HEK293 (cell line): ENCODE data around the gene SYNJ1.

Experiments used
- CTCF ChIA-PET: fragments of 350-600 bp; formaldehyde crosslinking; extraction: SDS; loops from one replicate; lab custom pipeline; 2021; ENCODE audit warnings: antibody characterized with exemption; lab: Yijun Ruan, JAX
- POLR2A ChIA-PET: fragments of 300-600 bp; formaldehyde crosslinking; extraction: SDS; loops from one replicate; lab custom pipeline; 2020; ENCODE audit warnings: antibody characterized with exemption, inconsistent platforms; lab: Yijun Ruan, JAX
- H3K27ac ChIP-seq: fragments of 200-500 bp; sonication (Bioruptor generic); 2 replicates; pipeline ENCODE4 v1.5.1; 2014; ENCODE audit warnings: low read depth, low read length, control low read depth, inconsistent platforms; ENCODE audit errors: extremely low read depth
- H3K36me3 ChIP-seq, 2 experiments: fragments of 200-500 bp in 1 of 2; sonication (Bioruptor generic) in 1 of 2; 1 replicate in 1 of 2; 2 replicates in 1 of 2; pipeline ENCODE4 v1.5.1; 2014 to 2017; ENCODE audit warnings: inconsistent platforms in 2 of 2, low read length in 2 of 2; ENCODE audit not compliant: control insufficient read depth in 2 of 2, insufficient read depth in 1 of 2
- H3K4me1 ChIP-seq: fragments of 200-500 bp; sonication (Bioruptor generic); 2 replicates; pipeline ENCODE4 v1.5.1; 2014; ENCODE audit warnings: mild to moderate bottlenecking, low read length, inconsistent platforms; ENCODE audit not compliant: control insufficient read depth, insufficient read depth
- H3K4me3 ChIP-seq: 2 replicates; pipeline ENCODE4 v1.5.1; 2011; ENCODE audit warnings: low read depth, mild to moderate bottlenecking, control low read depth, low read length, moderate library complexity
- H3K9me3 ChIP-seq: fragments of 200-500 bp; sonication (Bioruptor generic); 2 replicates; pipeline ENCODE4 v1.5.1; 2014; ENCODE audit warnings: low read depth, low read length, inconsistent platforms; ENCODE audit not compliant: control insufficient read depth, insufficient read depth
- GLIS1 ChIP-seq: fragments of 450-650 bp; formaldehyde crosslinking; IDR thresholded peaks from 2 replicates; pipeline ENCODE4 v1.5.1; 2016; ENCODE audit warnings: missing biosample characterization, missing genetic modification characterization
- INSM2 ChIP-seq: fragments of 450-650 bp; formaldehyde crosslinking; IDR thresholded peaks from 2 replicates; pipeline ENCODE4 v1.5.1; 2016; ENCODE audit warnings: missing biosample characterization, missing genetic modification characterization
- KLF9 ChIP-seq: fragments of 450-650 bp; formaldehyde crosslinking; IDR thresholded peaks from 2 replicates; pipeline ENCODE4 v1.5.1; 2016; ENCODE audit warnings: missing biosample characterization, missing genetic modification characterization, low read depth
- PRDM1 ChIP-seq: fragments of 450-650 bp; formaldehyde crosslinking; IDR thresholded peaks from 2 replicates; pipeline ENCODE4; 2016; ENCODE audit warnings: missing biosample characterization, missing genetic modification characterization
- RBAK ChIP-seq: fragments of 450-650 bp; formaldehyde crosslinking; IDR thresholded peaks from 2 replicates; pipeline ENCODE4 v1.5.1; 2016; ENCODE audit warnings: missing biosample characterization, missing genetic modification characterization
- ZEB2 ChIP-seq: fragments of 450-650 bp; formaldehyde crosslinking; IDR thresholded peaks from 2 replicates; pipeline ENCODE4 v1.5.1; 2016; ENCODE audit warnings: missing biosample characterization, missing genetic modification characterization
- ZNF16 ChIP-seq: fragments of 450-650 bp; formaldehyde crosslinking; IDR thresholded peaks from 2 replicates; pipeline ENCODE4 v1.5.1; 2016; ENCODE audit warnings: low read depth, missing biosample characterization, missing genetic modification characterization
- ZNF248 ChIP-seq: fragments of 450-650 bp; formaldehyde crosslinking; IDR thresholded peaks from 2 replicates; pipeline ENCODE4 v1.5.1; 2017; ENCODE audit warnings: missing biosample characterization, missing genetic modification characterization
- ZNF37A ChIP-seq: fragments of 450-650 bp; IDR thresholded peaks from 2 replicates; pipeline ENCODE4 v1.5.1; 2018; ENCODE audit warnings: missing biosample characterization, missing genetic modification characterization
- ZNF426 ChIP-seq: fragments of 450-650 bp; formaldehyde crosslinking; IDR thresholded peaks from 2 replicates; pipeline ENCODE4 v1.5.1; 2017; ENCODE audit warnings: missing biosample characterization, missing genetic modification characterization, mild to moderate bottlenecking, inconsistent platforms, moderate library complexity
- ZNF488 ChIP-seq: fragments of 450-650 bp; formaldehyde crosslinking; IDR thresholded peaks from 2 replicates; pipeline ENCODE4 v1.5.1; 2016; ENCODE audit warnings: missing biosample characterization, missing genetic modification characterization
- ZNF514 ChIP-seq: fragments of 450-650 bp; formaldehyde crosslinking; IDR thresholded peaks from 2 replicates; pipeline ENCODE4 v1.5.1; 2016; ENCODE audit warnings: missing biosample characterization, missing genetic modification characterization
- ZNF621 ChIP-seq: fragments of 450-650 bp; formaldehyde crosslinking; IDR thresholded peaks from 2 replicates; pipeline ENCODE4 v1.5.1; 2017; ENCODE audit warnings: missing biosample characterization, missing genetic modification characterization
- ZNF777 ChIP-seq: fragments of 450-650 bp; formaldehyde crosslinking; IDR thresholded peaks from 2 replicates; pipeline ENCODE4 v1.5.1; 2017; ENCODE audit warnings: missing biosample characterization, missing genetic modification characterization, borderline replicate concordance
- ZNF843 ChIP-seq: fragments of 450-650 bp; formaldehyde crosslinking; IDR thresholded peaks from 2 replicates; pipeline ENCODE4 v1.5.1; 2016; ENCODE audit warnings: missing biosample characterization, missing genetic modification characterization
- TF ChIP-seq, protein P1 (sequence below): fragments of 450-650 bp; formaldehyde crosslinking; IDR thresholded peaks from 2 replicates; pipeline ENCODE4 v1.5.1; 2016; ENCODE audit warnings: missing biosample characterization, missing genetic modification characterization
- TF ChIP-seq, protein P2 (sequence below): fragments of 450-650 bp; formaldehyde crosslinking; conservative IDR thresholded peaks from 2 replicates; pipeline ENCODE4 v1.5.1; 2016; ENCODE audit warnings: low read depth, missing biosample characterization, missing genetic modification characterization

Gene SYNJ1

GRCh38 chr21:32765058-32765457, 37.2 kb upstream of the SYNJ1 start:
- peaks cover 75 to 92% of the 10 kb centered on the region in 2 experiments for H3K36me3 ChIP-seq
- ChIA-PET POLR2A (interaction anchor here (0.6 to 1.6 kb wide), 2 partner anchors 12 to 153 kb away, joined by 3 to 4 read pairs; partner anchors contain the start of gene CFAP298), CTCF (interaction anchor here (0.5 to 1.2 kb wide), 4 partner anchors 10 to 681 kb away, joined by 3 to 5 read pairs (median 4); no protein-coding TSS in a partner anchor)
- no peaks in the 10 kb centered on the region for H3K9me3 ChIP-seq
- H3K4me3 ChIP-seq = no peak overlapping the region
- H3K4me1 ChIP-seq = peaks cover 8% of the 10 kb centered on the region
- TF ChIP-seq ZNF843 (tag by site-specific recombination) (no peak), GLIS1 (tag by site-specific recombination) (no peak), ZNF426 (tag by site-specific recombination) (no peak), ZNF37A (no peak), INSM2 (tag by site-specific recombination) (no peak), PRDM1 (tag by site-specific recombination) (no peak), ZNF16 (no peak), ZNF488 (tag by site-specific recombination) (no peak), RBAK (no peak), KLF9 (no peak), ZNF248 (tag by site-specific recombination) (no peak), ZNF514 (tag by site-specific recombination) (no peak), ZNF777 (tag by site-specific recombination) (no peak), ZNF621 (tag by site-specific recombination) (no peak), ZEB2 (tag by site-specific recombination) (no peak)
- TF ChIP-seq, protein P1, sequence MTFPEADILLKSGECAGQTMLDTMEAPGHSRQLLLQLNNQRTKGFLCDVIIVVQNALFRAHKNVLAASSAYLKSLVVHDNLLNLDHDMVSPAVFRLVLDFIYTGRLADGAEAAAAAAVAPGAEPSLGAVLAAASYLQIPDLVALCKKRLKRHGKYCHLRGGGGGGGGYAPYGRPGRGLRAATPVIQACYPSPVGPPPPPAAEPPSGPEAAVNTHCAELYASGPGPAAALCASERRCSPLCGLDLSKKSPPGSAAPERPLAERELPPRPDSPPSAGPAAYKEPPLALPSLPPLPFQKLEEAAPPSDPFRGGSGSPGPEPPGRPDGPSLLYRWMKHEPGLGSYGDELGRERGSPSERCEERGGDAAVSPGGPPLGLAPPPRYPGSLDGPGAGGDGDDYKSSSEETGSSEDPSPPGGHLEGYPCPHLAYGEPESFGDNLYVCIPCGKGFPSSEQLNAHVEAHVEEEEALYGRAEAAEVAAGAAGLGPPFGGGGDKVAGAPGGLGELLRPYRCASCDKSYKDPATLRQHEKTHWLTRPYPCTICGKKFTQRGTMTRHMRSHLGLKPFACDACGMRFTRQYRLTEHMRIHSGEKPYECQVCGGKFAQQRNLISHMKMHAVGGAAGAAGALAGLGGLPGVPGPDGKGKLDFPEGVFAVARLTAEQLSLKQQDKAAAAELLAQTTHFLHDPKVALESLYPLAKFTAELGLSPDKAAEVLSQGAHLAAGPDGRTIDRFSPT (tag by site-specific recombination) = no peak
- TF ChIP-seq, protein P2, sequence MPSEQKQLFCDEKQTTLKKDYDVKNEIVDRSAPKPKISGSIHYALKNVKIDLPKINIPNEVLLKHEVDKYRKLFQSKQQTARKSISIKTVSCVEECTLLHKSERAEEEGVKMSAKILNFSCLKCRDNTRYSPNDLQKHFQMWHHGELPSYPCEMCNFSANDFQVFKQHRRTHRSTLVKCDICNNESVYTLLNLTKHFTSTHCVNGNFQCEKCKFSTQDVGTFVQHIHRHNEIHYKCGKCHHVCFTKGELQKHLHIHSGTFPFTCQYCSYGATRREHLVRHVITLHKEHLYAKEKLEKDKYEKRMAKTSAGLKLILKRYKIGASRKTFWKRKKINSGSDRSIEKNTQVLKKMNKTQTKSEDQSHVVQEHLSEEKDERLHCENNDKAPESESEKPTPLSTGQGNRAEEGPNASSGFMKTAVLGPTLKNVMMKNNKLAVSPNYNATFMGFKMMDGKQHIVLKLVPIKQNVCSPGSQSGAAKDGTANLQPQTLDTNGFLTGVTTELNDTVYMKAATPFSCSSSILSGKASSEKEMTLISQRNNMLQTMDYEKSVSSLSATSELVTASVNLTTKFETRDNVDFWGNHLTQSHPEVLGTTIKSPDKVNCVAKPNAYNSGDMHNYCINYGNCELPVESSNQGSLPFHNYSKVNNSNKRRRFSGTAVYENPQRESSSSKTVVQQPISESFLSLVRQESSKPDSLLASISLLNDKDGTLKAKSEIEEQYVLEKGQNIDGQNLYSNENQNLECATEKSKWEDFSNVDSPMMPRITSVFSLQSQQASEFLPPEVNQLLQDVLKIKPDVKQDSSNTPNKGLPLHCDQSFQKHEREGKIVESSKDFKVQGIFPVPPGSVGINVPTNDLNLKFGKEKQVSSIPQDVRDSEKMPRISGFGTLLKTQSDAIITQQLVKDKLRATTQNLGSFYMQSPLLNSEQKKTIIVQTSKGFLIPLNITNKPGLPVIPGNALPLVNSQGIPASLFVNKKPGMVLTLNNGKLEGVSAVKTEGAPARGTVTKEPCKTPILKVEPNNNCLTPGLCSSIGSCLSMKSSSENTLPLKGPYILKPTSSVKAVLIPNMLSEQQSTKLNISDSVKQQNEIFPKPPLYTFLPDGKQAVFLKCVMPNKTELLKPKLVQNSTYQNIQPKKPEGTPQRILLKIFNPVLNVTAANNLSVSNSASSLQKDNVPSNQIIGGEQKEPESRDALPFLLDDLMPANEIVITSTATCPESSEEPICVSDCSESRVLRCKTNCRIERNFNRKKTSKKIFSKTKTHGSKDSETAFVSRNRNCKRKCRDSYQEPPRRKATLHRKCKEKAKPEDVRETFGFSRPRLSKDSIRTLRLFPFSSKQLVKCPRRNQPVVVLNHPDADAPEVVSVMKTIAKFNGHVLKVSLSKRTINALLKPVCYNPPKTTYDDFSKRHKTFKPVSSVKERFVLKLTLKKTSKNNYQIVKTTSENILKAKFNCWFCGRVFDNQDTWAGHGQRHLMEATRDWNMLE = no peak
- TF ChIP-seq, all 188 proteins: peak for 0
- H3K27ac ChIP-seq = no peak overlapping the region
